A549 (cell line): ENCODE data around the gene PSMB5.

Experiments
- CEBPB ChIP-seq, 2 experiments: fragments of >200 bp in 1 of 2; sonication (Bioruptor Twin) in 1 of 2; formaldehyde crosslinking in 1 of 2; IDR thresholded peaks; 2 replicates each; pipeline ENCODE4 v1.6.1; 2012 to 2016
- EP300 ChIP-seq, 2 experiments: fragments of >200 bp; sonication (Bioruptor Twin); formaldehyde crosslinking; IDR thresholded peaks; 2 replicates in 1 of 2; 3 replicates in 1 of 2; pipeline ENCODE4 v1.6.1; 2016 to 2017
- HDAC2 ChIP-seq: fragments of 200-600 bp; sonication (generic); IDR thresholded peaks from 2 replicates; pipeline ENCODE4 v1.6.1; 2016
- MYC ChIP-seq: IDR thresholded peaks from 2 replicates; pipeline ENCODE4 v1.6.1; 2012; ENCODE audit warnings: mild to moderate bottlenecking, inconsistent platforms, low read length, improper control_type of control experiment, borderline replicate concordance
- POLR2A ChIP-seq: IDR thresholded peaks from 2 replicates; pipeline ENCODE4 v1.6.1; 2012; ENCODE audit warnings: mild to moderate bottlenecking, low read length
- RARB ChIP-seq: fragments of 250-450 bp; sonication (Bioruptor Pico); IDR thresholded peaks from 2 replicates; pipeline ENCODE4 v1.8.0; 2021; ENCODE audit warnings: mild to moderate bottlenecking, moderate library complexity
- TF ChIP-seq, protein P1 (sequence below): fragments of 450-650 bp; IDR thresholded peaks from 2 replicates; pipeline ENCODE4 v1.6.1; 2014; ENCODE audit warnings: antibody characterized with exemption
- TF ChIP-seq, protein P2 (sequence below): fragments of >200 bp; sonication (Bioruptor Twin); formaldehyde crosslinking; IDR thresholded peaks from 3 replicates; pipeline ENCODE4 v1.5.1; 2016
- TF ChIP-seq, protein P3 (sequence below): IDR thresholded peaks from 2 replicates; pipeline ENCODE4 v1.6.1; 2012

DNA sequence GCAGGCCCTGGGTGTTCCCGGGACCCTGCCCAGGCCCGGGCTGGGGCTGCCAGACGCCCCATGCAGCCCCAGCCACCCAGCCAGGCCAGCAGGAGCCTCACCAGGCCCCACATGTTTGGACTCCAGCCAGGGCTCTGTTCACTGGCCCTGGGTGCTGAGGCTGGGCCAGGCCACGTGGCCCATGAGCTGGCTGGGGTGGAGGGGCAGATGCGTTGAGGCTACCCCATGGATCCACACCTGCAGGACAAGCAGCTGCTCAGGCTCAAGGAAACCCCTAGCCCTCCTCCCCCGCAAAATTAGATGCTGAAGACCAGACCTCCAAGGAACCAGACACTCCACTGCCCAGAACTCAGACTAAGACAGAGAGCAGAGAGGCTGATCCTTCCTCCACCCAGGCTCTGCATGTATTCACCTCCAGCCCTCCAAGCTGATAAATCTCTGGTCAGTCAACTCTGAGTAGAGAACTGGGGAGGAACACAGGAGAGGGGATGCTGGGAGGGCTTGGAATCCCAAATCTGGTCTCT is 21.0 kb upstream of the PSMB5 start:
- no peak for TF ChIP-seq RARB (CRISPR knock-in tag)
- TF ChIP-seq, protein P1, sequence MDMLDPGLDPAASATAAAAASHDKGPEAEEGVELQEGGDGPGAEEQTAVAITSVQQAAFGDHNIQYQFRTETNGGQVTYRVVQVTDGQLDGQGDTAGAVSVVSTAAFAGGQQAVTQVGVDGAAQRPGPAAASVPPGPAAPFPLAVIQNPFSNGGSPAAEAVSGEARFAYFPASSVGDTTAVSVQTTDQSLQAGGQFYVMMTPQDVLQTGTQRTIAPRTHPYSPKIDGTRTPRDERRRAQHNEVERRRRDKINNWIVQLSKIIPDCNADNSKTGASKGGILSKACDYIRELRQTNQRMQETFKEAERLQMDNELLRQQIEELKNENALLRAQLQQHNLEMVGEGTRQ, result no peak
- TF ChIP-seq, protein P2, sequence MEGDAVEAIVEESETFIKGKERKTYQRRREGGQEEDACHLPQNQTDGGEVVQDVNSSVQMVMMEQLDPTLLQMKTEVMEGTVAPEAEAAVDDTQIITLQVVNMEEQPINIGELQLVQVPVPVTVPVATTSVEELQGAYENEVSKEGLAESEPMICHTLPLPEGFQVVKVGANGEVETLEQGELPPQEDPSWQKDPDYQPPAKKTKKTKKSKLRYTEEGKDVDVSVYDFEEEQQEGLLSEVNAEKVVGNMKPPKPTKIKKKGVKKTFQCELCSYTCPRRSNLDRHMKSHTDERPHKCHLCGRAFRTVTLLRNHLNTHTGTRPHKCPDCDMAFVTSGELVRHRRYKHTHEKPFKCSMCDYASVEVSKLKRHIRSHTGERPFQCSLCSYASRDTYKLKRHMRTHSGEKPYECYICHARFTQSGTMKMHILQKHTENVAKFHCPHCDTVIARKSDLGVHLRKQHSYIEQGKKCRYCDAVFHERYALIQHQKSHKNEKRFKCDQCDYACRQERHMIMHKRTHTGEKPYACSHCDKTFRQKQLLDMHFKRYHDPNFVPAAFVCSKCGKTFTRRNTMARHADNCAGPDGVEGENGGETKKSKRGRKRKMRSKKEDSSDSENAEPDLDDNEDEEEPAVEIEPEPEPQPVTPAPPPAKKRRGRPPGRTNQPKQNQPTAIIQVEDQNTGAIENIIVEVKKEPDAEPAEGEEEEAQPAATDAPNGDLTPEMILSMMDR, result no peak
- no peak for TF ChIP-seq EP300 (IDR thresholded peaks at IDR 0.05)
- TF ChIP-seq CEBPB (IDR thresholded peaks at IDR 0.05), result no peak
- no peak for TF ChIP-seq POLR2A
- no peak for TF ChIP-seq HDAC2
- no peak for TF ChIP-seq MYC
- TF ChIP-seq, protein P3, sequence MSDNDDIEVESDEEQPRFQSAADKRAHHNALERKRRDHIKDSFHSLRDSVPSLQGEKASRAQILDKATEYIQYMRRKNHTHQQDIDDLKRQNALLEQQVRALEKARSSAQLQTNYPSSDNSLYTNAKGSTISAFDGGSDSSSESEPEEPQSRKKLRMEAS, result no peak
